GM15510 (cell line): Measurements from ENCODE around the gene CTNND2.

Experiments
- POLR2A ChIP-seq: IDR thresholded peaks from 3 replicates; pipeline ENCODE4 v1.6.1; 2011; ENCODE audit warnings: borderline replicate concordance; ENCODE audit not compliant: insufficient read length; ENCODE audit errors: extremely low read depth

The CTNND2 gene

DNA sequence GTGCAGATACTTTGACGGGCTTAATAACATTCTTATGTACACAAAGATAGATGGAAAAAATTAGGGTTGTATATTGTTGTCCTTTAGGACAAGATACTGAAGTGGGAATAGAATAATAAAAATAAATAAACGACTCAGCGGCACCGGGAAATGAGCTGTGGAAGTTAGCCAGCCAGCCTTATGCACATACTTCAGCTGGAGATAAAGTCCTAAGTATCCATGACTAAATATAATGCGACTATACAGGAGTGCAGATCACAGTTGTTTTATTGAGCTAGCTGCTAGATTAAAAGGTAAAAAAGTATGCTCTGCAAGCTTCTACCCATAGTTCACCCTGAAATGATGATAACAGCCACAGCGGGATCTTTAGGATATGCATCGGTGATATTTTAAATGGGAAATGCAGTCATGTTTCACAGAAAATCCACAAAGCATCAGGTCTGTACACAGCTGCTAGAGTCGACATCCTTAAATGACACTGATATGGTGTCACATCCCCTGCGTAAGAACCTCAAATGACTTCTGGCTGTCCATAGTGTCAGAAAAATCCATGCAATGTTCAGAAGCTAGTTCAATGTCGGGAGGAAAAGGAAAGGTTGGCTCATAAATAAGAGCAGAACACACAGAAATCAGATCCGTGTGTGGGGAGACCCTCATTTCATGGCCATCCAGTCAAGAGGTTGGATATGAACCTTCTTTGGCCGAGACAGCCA, 750.4 kb downstream of the CTNND2 start:
- no peak for TF ChIP-seq POLR2A

DNA sequence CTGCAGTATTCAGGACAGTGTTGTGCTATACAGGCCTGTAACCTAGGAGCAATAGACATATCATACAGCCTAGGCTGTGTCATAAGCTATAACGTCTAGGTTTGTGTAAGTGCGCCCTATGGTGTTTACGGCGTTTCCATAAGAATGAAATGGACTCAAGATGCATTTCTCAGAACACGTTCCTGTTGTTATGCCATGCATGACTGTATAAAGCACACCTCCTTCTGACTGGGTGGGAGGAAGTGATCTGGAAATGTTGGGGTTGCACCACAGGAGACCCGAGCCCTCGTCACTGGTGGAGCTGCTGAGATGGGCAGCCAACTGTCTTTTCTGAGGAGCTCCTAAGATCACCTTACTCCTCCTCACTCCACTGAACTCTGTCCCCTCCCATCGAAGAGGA, 751.9 kb downstream of the CTNND2 start:
- no peak for TF ChIP-seq POLR2A

DNA sequence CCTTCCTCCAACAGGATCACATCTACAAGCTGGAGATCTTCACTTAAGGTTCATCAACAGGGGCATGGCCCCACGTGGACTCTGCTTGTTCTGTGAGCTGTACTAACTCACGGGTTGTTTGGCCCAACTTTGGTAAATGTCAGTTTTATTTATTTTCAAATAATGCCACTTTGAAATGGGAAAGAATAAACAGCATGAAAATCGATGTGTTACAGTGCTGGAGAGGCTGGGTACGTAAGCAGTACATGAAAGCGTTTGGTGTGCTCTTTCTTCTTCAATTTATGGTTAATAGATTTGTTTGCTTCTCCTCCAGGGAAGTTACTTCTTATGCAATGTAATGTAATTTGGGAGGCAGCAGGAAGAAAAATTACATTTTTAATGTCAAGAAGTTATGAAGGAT, 753.3 kb downstream of the CTNND2 start:
- TF ChIP-seq POLR2A = no peak

DNA sequence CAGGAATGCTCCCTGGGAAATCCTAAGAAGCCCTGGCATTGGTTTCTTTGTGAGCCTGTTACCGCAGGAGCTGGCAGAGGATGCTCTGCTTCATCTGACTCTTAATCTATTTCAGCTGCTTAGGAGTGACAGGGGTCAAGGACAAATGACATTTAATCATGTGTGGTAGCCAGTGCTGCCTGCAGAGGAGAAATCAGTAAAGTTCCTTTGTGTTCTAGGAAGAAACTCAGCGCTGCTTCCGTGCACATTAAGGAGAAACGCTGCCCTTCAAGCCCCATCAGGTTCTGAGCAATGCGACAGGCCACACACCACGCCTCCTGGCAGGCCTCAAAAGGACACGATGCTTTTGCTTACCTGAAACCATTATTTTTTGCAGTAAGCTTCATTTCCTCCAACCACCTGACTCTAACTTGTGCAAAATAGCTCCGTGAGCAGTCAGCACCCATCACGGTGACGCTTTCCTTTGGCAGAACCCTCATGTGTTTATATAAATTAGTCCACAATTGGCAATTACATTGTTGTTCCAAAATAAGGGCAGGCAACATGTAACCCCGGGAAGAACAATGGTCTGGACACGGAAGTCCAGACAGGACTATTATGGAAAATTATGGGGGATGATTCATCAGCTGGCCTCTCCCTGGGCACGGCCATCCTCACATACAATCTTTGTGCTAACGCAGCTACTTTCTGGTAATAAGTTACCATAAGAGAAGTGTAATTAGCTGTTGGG, 755.3 kb downstream of the CTNND2 start:
- TF ChIP-seq POLR2A = no peak

DNA sequence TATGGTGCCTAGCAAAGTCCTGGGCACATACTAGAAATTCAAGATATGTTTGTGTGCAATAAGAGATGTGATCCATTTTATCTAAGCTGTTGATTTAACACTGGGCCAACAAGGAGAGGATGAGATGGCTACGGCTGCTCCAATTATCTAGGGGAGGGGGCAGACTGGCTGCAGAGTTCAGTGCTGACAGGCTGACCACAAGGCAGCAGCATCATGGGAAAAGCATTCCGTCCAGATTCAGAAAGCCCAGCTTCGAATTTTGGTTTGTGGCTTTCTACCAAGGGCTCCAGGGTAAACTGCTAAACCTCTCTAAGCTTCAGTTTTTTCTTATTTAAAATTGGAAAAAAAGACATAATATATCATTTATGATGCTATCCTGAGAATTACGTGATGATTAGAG, 758.1 kb downstream of the CTNND2 start:
- TF ChIP-seq POLR2A = no peak

DNA sequence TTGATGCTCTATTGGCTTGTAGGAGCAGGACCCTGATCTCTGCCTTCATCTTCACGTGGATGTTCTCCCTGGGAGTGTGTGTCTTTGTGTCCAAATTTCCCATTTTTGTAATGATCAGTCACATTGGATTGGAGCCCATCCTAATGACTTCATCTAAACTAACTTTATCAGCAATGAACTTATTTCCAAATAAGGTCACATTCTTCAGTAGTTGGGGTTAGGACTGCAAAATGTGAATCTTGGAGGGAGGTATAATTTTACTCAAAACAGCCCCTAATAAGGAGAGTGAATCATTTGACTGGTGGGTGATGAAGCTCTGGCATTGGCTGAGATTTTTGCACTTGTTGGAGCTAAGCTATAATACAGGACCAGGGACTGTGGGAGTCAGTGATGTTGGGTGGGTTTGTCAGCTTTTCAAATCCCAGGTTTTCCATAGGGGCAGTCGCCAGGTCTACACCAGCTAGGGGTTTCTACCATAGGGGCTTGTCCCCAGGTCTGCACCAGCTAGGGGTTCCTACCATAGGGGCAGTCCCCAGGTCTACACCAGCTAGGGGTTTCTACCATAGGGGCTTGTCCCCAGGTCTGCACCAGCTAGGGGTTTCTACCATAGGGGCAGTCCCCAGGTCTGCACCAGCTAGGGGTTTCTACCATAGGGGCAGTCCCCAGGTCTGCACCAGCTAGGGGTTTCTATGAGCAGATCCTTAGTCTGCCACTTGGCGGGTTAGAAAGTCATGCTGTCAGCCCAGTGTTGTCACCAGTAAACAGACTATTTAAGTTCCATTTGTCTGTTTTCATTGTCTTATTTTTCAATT, 760.6 kb downstream of the CTNND2 start:
- no peak for TF ChIP-seq POLR2A

DNA sequence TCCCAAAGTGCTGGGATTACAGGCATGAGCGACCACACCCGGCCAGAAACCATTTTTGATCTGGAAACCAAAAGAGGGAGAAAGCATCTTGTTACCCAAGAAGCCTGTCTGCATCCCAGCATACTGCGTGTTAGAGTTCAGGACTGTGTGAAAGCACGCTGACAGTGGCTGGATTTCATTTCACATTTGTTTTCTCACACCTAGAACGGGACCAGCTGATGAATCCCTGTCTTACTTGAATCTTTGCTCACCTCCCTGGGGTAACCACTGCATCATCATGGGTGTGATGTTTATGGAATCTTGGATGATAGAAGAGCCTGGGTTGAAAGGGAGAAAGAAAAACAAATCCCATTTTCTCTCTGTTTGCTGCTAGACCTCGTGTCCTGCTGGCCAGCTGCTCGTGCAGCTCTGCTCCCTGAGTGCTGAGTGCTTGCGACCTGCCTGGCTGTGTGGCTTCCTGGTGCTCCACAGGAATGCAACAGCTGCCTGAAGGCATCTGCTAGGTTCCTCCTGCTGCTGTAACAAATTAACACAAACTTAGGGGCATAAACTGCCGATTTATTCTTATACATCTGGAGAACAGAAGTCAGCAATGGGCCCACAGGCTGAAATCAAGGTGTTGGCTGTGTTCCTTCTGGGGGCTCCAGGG, 764.9 kb downstream of the CTNND2 start:
- TF ChIP-seq POLR2A = no peak

DNA sequence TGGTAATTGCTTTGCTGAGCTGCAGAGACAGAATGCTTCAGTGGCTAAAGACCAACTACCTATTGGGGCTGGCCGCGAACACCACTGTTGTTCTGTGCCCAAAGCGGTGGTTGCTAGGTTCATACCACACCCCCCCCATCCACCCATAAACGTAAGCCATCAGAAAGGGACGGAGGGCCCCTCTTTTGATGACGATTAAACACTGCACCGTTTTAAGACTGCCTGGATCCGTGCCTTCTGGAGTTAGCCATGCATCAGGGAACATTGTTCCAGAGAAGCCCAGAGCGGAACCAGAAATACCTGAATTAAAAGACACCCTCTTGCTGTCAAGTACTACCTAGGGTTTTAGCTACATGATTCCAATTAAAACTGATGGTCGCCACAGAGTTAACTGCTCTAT, 774.1 kb downstream of the CTNND2 start:
- no peak for TF ChIP-seq POLR2A

DNA sequence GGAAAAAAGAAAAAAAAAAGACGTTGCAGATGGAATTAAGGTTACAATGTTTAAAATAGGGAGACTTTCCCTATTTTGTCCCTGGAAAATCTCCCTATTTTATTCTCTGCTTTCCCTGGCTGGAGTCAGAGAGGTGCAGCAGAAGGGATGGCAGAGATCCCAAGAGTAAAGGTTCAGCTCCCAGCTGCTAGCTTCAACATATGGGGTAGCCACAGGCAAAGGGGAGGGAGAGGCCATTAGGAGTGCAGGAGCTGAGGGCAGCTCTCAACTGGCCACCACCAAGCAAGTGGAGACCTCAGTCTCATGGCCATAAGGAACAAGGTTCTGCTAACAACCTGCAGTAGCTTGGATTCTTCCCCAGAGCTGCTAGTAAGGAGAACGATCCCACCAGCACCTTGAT, 776.2 kb downstream of the CTNND2 start:
- TF ChIP-seq POLR2A = no peak

DNA sequence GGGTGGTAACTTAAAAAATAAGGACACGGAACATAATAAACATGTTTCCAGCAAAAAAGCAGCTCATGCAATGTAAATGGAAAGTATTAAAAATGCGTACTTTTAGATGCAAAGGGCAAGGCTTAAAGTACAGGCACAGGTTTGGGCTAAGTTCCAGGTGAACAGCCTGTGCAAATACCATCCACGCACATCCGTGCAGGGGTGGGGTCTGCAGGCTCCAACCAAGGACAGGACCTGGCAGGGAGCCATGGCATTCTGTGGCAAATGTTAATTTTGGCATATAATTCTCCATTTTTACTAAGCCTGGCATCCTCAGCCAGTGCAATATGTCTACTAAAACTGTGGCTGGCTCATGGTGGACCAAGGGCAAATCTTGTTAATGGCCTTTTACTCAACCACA, 777.4 kb downstream of the CTNND2 start:
- TF ChIP-seq POLR2A = no peak

DNA sequence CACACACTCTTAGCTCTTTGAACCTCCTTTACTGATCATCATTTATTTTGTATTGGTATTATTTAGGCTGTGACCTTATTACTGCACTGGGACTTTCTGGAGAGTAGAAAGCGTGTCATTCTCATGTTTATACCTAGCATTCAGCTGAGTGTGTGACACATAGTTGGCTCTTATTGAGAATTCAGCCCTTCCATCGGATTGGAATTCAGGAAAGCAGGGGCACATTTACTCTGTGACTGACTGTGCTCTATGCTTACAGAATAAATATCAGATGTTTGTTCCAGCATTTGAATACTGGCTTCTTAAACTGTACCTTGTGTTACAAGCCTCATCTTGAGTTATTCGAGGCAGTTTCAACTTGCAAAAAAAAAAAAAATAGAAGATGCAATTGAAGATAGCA, 782.4 kb downstream of the CTNND2 start:
- TF ChIP-seq POLR2A = no peak

DNA sequence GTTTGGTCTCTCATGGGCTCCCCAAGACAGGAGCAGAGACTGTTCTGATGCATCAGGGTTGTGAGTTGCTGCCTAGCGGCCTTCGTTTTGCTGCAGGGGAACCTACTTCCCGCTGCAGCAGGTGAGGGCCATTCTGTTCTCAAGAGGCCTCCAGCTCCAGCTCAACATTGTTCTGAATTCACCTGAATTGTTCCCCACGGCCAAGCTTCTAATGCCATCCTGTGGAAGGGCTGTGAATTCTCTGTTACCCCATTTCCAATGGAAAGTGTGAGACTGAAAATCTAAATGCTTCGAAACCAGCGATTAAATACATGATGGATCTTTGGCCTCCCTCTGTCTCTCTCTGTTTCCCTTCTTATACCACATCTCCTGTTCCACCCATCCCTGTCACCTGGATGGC, 794.1 kb downstream of the CTNND2 start:
- TF ChIP-seq POLR2A = no peak

DNA sequence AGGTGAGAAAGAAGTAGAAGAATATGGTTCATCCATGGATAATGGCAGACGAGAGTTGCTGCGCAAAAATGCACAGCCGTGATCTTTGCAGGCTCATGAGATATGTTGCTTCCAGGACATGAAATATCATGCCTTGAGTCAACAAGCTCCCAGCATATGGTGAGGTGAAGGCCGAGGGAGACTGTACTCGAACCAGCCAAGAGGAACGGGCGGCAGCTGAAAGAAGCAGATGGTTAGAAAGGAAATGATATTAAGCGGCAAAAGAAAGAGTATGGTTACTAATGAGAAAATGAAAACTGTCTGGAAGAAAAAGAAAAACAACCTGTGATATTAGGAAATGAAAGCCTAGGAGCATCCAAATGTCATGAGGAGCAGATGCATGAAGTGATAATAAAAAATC, 798.5 kb downstream of the CTNND2 start:
- no peak for TF ChIP-seq POLR2A

DNA sequence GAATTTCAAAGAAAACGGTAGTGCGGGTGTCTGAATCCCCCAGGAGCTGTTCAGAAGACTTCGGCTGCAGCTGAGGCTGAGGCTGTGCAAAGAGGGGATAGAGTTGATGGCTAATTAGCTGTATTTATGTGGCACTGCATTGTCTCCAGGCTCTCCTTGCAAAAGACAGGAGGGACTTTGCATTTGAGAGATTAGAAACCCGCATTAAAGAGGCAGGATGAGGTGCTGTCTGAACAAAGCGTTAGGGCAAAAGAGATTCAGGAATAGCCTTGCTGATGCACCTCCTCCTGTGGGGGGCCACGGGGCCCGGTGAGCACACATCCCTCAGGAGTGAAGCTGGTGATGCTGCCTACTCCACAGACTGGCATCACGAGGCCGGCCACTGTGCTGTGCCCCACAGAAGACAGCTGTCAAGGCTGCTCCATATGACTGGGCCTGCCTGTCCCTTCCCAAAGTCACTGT, 799.6 kb downstream of the CTNND2 start:
- no peak for TF ChIP-seq POLR2A

DNA sequence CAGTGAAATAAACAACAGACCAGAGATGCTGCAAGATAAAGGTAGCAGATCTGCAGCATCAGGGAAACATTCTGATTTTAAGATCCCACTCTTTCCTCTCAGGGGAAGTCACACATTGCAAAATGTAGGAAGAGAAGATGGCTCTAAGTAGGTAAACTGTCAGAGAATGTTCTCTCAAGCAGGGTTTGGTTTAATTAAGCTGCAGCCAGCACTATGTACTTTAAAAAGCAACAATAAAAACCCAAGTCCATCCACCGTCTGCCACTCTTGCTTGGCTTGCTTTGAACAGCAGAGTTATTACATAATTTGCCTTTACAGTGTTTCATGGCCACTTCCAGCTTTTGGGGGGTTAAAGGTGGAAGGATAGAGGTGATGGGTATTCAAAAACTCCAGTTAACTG, 800.0 kb downstream of the CTNND2 start:
- no peak for TF ChIP-seq POLR2A

DNA sequence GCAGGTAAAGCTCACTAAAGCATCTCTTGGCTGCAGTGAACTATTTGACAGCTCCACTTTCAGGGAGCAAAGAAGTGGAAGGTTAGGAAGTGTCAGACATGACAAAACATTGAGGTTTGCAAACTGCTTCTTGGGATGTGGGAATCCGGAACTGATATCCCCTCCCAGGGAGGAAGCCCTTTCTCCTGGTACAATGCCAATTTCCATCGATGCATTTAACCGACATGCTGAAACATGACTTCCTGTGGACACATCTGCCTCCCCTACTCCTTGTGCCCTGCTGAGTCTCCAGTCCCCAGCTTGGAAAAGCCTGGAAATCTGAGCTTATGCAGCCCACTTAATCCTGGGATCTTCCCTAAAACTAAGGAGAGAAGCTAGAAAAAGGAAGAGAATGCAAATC, 820.1 kb downstream of the CTNND2 start:
- TF ChIP-seq POLR2A = no peak

DNA sequence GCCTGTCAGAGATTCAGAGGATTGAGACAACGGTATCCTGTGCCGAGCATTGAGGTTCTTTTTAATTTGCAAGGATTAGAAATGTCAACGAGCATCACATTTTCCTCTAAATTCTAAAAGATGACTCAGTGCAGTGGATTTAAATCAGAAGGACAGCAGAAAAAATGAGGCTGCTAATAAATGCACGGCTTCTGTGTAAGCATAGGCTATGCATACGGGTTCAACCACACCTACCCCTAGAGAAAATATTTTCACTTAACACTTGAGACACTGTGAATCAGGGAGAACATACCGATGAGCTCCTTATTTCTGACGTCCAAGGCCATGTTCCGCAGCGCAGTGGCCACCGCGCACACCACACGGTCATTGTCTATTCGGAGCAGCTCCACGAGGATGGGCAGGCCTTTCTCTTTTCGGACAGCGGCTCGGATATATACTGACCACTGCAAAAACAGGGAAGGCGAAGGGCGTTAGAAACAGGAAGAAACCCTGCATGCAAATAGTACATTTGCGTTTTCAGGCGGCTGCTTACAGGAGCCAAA, 821.8 kb downstream of the CTNND2 start:
- TF ChIP-seq POLR2A = no peak
